H1 (cell line): ENCODE measurements around the gene NUPR1. TPM values are rescaled to one million over a fixed set of nuclear protein-coding genes. Genes with fewer than 3 reads are reported as not detected.

ENCODE experiments used
- CTCF ChIA-PET: fragments of 300-600 bp; sonication (Branson Sonifier 250); formaldehyde crosslinking; loops from one replicate; lab custom pipeline; 2021; ENCODE audit not compliant: partially characterized antibody; lab: Charles Lee
- POLR2A ChIA-PET: fragments of 300-600 bp; sonication (Branson Sonifier 250); formaldehyde crosslinking; loops from one replicate; lab custom pipeline; 2021; ENCODE audit warnings: inconsistent platforms; ENCODE audit not compliant: partially characterized antibody; lab: Charles Lee
- DNase-seq, 2 experiments: peaks; one replicate each; pipeline versions ENCODE4 v3.0.0 to v3.0.0-alpha.2; 2010 to 2022; ENCODE audit warnings: low spot score in 2 of 2, low read depth in 1 of 2, mixed read lengths in 1 of 2
- FAIRE-seq: peaks from 2 replicates; lab custom pipeline; 2011; peaks lifted over from hg19 to GRCh38; lab: Jason Lieb, UNC
- H2AFZ ChIP-seq: 2 replicates; pipeline ENCODE4 v1.8.1; 2012; ENCODE audit warnings: low read length, inconsistent platforms
- H2AK5ac ChIP-seq: 2 replicates; pipeline ENCODE4 v1.6.1; 2013; ENCODE audit warnings: low read depth, low read length
- H2BK120ac ChIP-seq: replicated peaks from 2 replicates; pipeline ENCODE3; 2013; ENCODE audit warnings: low read depth, low read length, inconsistent platforms
- H2BK12ac ChIP-seq: 2 replicates; pipeline ENCODE4 v1.6.1; 2013; ENCODE audit warnings: low read depth, low read length
- H2BK15ac ChIP-seq: 2 replicates; pipeline ENCODE4 v1.6.1; 2013; ENCODE audit warnings: low read length
- H2BK20ac ChIP-seq: 2 replicates; pipeline ENCODE4 v1.6.1; 2013; ENCODE audit warnings: low read length
- H2BK5ac ChIP-seq: 2 replicates; pipeline ENCODE4 v1.6.1; 2013; ENCODE audit warnings: low read depth, low read length
- H3K14ac ChIP-seq: 2 replicates; pipeline ENCODE4 v1.6.1; 2013; ENCODE audit warnings: inconsistent platforms; ENCODE audit not compliant: insufficient read length
- H3K18ac ChIP-seq: 2 replicates; pipeline ENCODE4 v1.6.1; 2013; ENCODE audit warnings: low read length; ENCODE audit errors: extremely low read depth
- H3K23ac ChIP-seq: 2 replicates; pipeline ENCODE4 v1.6.1; 2013; ENCODE audit warnings: inconsistent platforms; ENCODE audit not compliant: insufficient read length
- H3K23me2 ChIP-seq: 2 replicates; pipeline ENCODE4 v1.6.1; 2013; ENCODE audit warnings: low read depth, low read length
- H3K27ac ChIP-seq: 2 replicates; pipeline ENCODE4 v1.6.1; 2011; ENCODE audit warnings: low read depth, low read length, inconsistent platforms
- H3K27me3 ChIP-seq, 4 experiments: replicated peaks in 1 of 4; 1 replicate in 1 of 4; 2 replicates in 3 of 4; pipeline versions ENCODE4 v1.6.1 to v1.8.1; 2011 to 2013; ENCODE audit warnings: low read length in 3 of 4, mild to moderate bottlenecking in 3 of 4, inconsistent platforms in 2 of 4, mixed read lengths in 2 of 4, moderate library complexity in 1 of 4; ENCODE audit not compliant: control insufficient read depth in 3 of 4, insufficient read depth in 3 of 4; ENCODE audit errors: extremely low read depth in 1 of 4
- H3K36me3 ChIP-seq, 4 experiments: 2 replicates each; pipeline versions ENCODE4 v1.6.1 to v1.8.1; 2011 to 2013; ENCODE audit warnings: mild to moderate bottlenecking in 4 of 4, low read length in 3 of 4, moderate library complexity in 2 of 4, control low read depth in 1 of 4, inconsistent platforms in 1 of 4; ENCODE audit not compliant: insufficient read depth in 4 of 4, control insufficient read depth in 2 of 4
- H3K4ac ChIP-seq: replicated peaks from 2 replicates; pipeline ENCODE3; 2013; ENCODE audit warnings: low read length, low read depth, mixed read lengths, inconsistent platforms; ENCODE audit not compliant: insufficient read length
- H3K4me1 ChIP-seq, 4 experiments: replicated peaks in 1 of 4; 1 replicate in 1 of 4; 2 replicates in 3 of 4; pipeline versions ENCODE4 v1.6.1 to v1.8.1; 2011 to 2013; ENCODE audit warnings: low read length in 3 of 4, inconsistent platforms in 2 of 4, mixed read lengths in 1 of 4; ENCODE audit not compliant: insufficient read depth in 4 of 4, control insufficient read depth in 3 of 4
- H3K4me2 ChIP-seq, 2 experiments: 2 replicates each; pipeline versions ENCODE4 v1.6.1 to v1.8.1; 2011 to 2013; ENCODE audit warnings: low read depth in 2 of 2, low read length in 2 of 2, control low read depth in 1 of 2, inconsistent platforms in 1 of 2, mild to moderate bottlenecking in 1 of 2; ENCODE audit not compliant: insufficient read depth in 1 of 2
- H3K4me3 ChIP-seq, 4 experiments: fragments of 200-600, 300-600 bp in 1 of 4; sonication (generic), shearing (Covaris generic), sonication (Bioruptor Twin) in 1 of 4; 2 replicates each; pipeline versions ENCODE4 v1.5.1 to v1.8.1; 2011 to 2016; ENCODE audit warnings: low read length in 4 of 4, low read depth in 3 of 4, control low read depth in 2 of 4, inconsistent platforms in 2 of 4, mild to moderate bottlenecking in 2 of 4, mixed read lengths in 1 of 4, moderate library complexity in 1 of 4; ENCODE audit not compliant: insufficient read depth in 2 of 4; ENCODE audit errors: extremely low read depth in 1 of 4
- H3K56ac ChIP-seq: replicated peaks from 2 replicates; pipeline ENCODE3; 2013; ENCODE audit warnings: low read depth, mild to moderate bottlenecking, mixed read lengths, low read length, inconsistent platforms; ENCODE audit not compliant: insufficient read length
- H3K79me1 ChIP-seq: 2 replicates; pipeline ENCODE4 v1.6.1; 2013; ENCODE audit warnings: low read depth, low read length, control low read depth
- H3K79me2 ChIP-seq, 2 experiments: 2 replicates each; pipeline versions ENCODE4 v1.6.1 to v1.8.1; 2012 to 2013; ENCODE audit warnings: low read length in 2 of 2, mild to moderate bottlenecking in 2 of 2, inconsistent platforms in 1 of 2; ENCODE audit not compliant: insufficient read depth in 2 of 2, control insufficient read depth in 1 of 2
- H3K9ac ChIP-seq, 4 experiments: replicated peaks in 1 of 4; 1 replicate in 1 of 4; 2 replicates in 3 of 4; pipeline versions ENCODE4 v1.6.1 to v1.8.1; 2011 to 2013; ENCODE audit warnings: low read depth in 3 of 4, low read length in 3 of 4, control low read depth in 2 of 4, mild to moderate bottlenecking in 2 of 4, moderate library complexity in 2 of 4, inconsistent platforms in 1 of 4; ENCODE audit errors: extremely low read depth in 1 of 4
- H3K9me3 ChIP-seq, 2 experiments: 2 replicates each; pipeline versions ENCODE4 v1.6.1 to v1.8.1; 2012 to 2013; ENCODE audit warnings: mild to moderate bottlenecking in 2 of 2, moderate library complexity in 2 of 2, control low read depth in 1 of 2, inconsistent platforms in 1 of 2, low read depth in 1 of 2, low read length in 1 of 2, mixed read lengths in 1 of 2; ENCODE audit not compliant: insufficient read depth in 2 of 2
- H4K20me1 ChIP-seq, 2 experiments: replicated peaks in 1 of 2; 2 replicates each; pipeline versions ENCODE3 to v1.8.1; 2011 to 2013; ENCODE audit warnings: inconsistent platforms in 2 of 2, low read length in 2 of 2, mild to moderate bottlenecking in 1 of 2; ENCODE audit not compliant: insufficient read depth in 2 of 2, control insufficient read depth in 1 of 2
- H4K5ac ChIP-seq: 2 replicates; pipeline ENCODE4 v1.6.1; 2013; ENCODE audit warnings: low read length, low read depth, mixed read lengths, inconsistent platforms; ENCODE audit not compliant: insufficient read length
- H4K8ac ChIP-seq: 2 replicates; pipeline ENCODE4 v1.8.0; 2013; ENCODE audit warnings: mild to moderate bottlenecking, moderate library complexity, low read length, inconsistent platforms; ENCODE audit not compliant: insufficient read depth; ENCODE audit errors: extremely low read depth
- H4K91ac ChIP-seq: replicated peaks from 2 replicates; pipeline ENCODE3; 2013; ENCODE audit warnings: low read length, mixed read lengths, inconsistent platforms; ENCODE audit not compliant: insufficient read length
- GABPA ChIP-seq: IDR thresholded peaks from 2 replicates; pipeline ENCODE4 v1.6.1; 2011; ENCODE audit warnings: mild to moderate bottlenecking, low read length, moderate library complexity, borderline replicate concordance; ENCODE audit not compliant: insufficient read depth
- WGBS, 2 experiments: shearing (Covaris generic) in 1 of 2; methylation state at CpG; one replicate each; pipeline versions ENCODE4 v1.1.6 to v1.1.7; 2013 to 2015; ENCODE audit warnings: low lambda C conversion rate in 2 of 2, mixed read lengths in 2 of 2, inconsistent platforms in 1 of 2, low coverage in 1 of 2, missing lambda C conversion rate in 1 of 2; ENCODE audit not compliant: insufficient replicate concordance in 2 of 2, insufficient coverage in 1 of 2, insufficient read length in 1 of 2; ENCODE audit errors: extremely low coverage in 1 of 2, missing lambda C conversion rate in 1 of 2; 5-methylcytosine and 5-hydroxymethylcytosine counted together
- polyA plus RNA-seq, 7 experiments: library from polyadenylated mRNA; depleted of rRNA in 3 of 7; stranded (reverse) in 5 of 7; unstranded in 2 of 7; fragments of >200 nt in 5 of 7; fragments of 200-250 nt in 2 of 7; gene quantifications; 1 replicate in 5 of 7; 2 replicates in 1 of 7; 4 replicates in 1 of 7; pipeline versions ENCODE4 v1.2.1 to v1.2.3, GENCODE V29; 2011 to 2013; ENCODE audit warnings: missing spikeins in 2 of 7, mixed read lengths in 2 of 7
- total RNA-seq: library from RNA; stranded (reverse); fragmentation: NEBNext Ultra II Directional; extraction: Animal tissue kit (Norgen Biotek cat#: 25700); gene quantifications from 2 replicates; pipeline ENCODE4 v1.2.1, GENCODE V29; 2021

NUPR1 gene
- total and polyA plus RNA-seq, 2 of the 8 experiments (the other 6 are each of a cell fraction or from before 2014, with no cell fraction given): 0.17 to 0.20 TPM

DNA sequence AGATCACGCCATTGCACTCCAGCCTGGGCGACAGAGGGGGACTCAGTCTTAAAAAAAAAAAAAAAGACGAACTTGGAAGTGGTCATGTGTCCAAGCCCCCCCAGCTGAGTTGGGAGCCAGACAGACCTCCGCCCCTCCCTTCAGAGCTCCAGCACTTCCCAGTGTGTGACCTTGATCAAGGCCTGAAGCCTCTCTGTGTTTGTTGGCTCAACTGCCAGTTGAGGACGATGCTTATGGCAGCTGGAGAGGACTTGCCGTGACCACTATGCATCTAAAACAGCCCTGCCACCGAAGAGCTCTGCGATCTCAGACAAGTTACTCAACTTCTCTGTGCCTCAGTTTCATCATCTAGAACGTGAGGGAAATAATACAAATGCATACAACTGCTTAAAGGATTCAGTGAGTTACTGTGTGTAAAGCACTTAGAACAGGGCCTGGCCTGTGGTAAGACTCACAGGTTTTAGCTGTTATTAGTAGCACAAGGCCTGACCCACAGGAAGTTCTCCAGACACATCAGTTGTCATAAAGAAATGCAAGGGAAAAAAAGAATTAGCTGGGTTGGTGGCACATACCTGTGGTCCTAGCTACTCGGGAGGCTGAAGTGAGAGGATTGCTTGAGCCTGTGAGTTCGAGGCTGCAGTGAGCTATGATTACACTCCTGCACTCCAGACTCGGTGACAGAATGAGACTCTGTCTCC lies 25.1 kb downstream of the NUPR1 start:
- no peak for TF ChIP-seq GABPA
- 88% methylated on average over 7 of the region's 12 CpGs; no CpG with 5 or more reads in 1 of the 2 experiments for WGBS, 2 experiments
- H4K91ac ChIP-seq: no peak overlapping the region
- no peaks in the 10 kb centered on the region for H3K27me3 ChIP-seq
- no peak overlapping the region for H4K8ac ChIP-seq
- H3K9me3 ChIP-seq: no peaks in the 10 kb centered on the region
- no peak overlapping the region for H3K56ac ChIP-seq
- ChIA-PET POLR2A (no interaction called here), CTCF (interaction anchor here (0.8 to 1.2 kb wide), 2 partner anchors 23 to 102 kb away, joined by 3 read pairs; no protein-coding TSS in a partner anchor)
- no peak overlapping the region for H2BK12ac ChIP-seq
- no peaks in the 10 kb centered on the region for H3K23me2 ChIP-seq
- H3K4me3 ChIP-seq: no peak overlapping the region
- FAIRE-seq (no peak), DNase-seq (no peak)
- no peak overlapping the region for H3K27ac ChIP-seq
- no peak overlapping the region for H2BK20ac ChIP-seq
- no peak overlapping the region for H3K4ac ChIP-seq
- H3K4me1 ChIP-seq: no peaks in the 10 kb centered on the region
- H2BK15ac ChIP-seq: no peak overlapping the region
- no peak overlapping the region for H3K4me2 ChIP-seq
- H2BK5ac ChIP-seq: no peak overlapping the region
- H4K5ac ChIP-seq: no peak overlapping the region
- H3K79me1 ChIP-seq: no peaks in the 10 kb centered on the region
- H4K20me1 ChIP-seq: no peaks in the 10 kb centered on the region
- no peak overlapping the region for H3K9ac ChIP-seq
- H2AFZ ChIP-seq: no peak overlapping the region
- H2BK120ac ChIP-seq: no peak overlapping the region
- no peak overlapping the region for H3K18ac ChIP-seq
- H3K79me2 ChIP-seq: no peaks in the 10 kb centered on the region
- H3K23ac ChIP-seq: no peak overlapping the region
- H3K14ac ChIP-seq: no peak overlapping the region
- H3K36me3 ChIP-seq: no peaks in the 10 kb centered on the region
- no peak overlapping the region for H2AK5ac ChIP-seq
